NB4 (cell line): ENCODE results near the gene KIF1A.

Experiments used
- CTCF ChIP-seq: IDR thresholded peaks from one replicate; pipeline ENCODE4 v1.5.1; 2012; ENCODE audit warnings: low read depth, low read length
- POLR2A ChIP-seq: IDR thresholded peaks from 2 replicates; pipeline ENCODE4 v1.6.1; 2011; ENCODE audit warnings: mild to moderate bottlenecking; ENCODE audit not compliant: insufficient read length; ENCODE audit errors: extremely low read depth

GRCh38 chr2:240814946-240815760 lies 4.9 kb downstream of the KIF1A start:
- no peak for TF ChIP-seq CTCF
- no peak for TF ChIP-seq POLR2A
